Panc1 (cell line): ENCODE measurements around the gene PAGE2. TPM values are rescaled to one million over a fixed set of nuclear protein-coding genes. Genes with fewer than 3 reads are reported as not detected.

Experiments
- ATAC-seq: fragments of 200-7000 bp; cut with Tn5 transposase; 2 replicates; pipeline ENCODE4 v1.9.1; 2020; ENCODE audit warnings: mild to moderate bottlenecking, moderate library complexity
- BruUV-seq: library from RNA; stranded (reverse); fragments of 400-500 nt; replicated peaks from 2 replicates; lab custom pipeline; 2021; lab: Mats Ljungman, UMichigan
- CTCF ChIA-PET: fragments of 300-600 bp; sonication (Branson Sonifier 250); formaldehyde crosslinking; loops from one replicate; lab custom pipeline; 2022; ENCODE audit warnings: antibody characterized with exemption; lab: Charles Lee
- POLR2A ChIA-PET: fragments of 300-600 bp; sonication (Branson Sonifier 250); formaldehyde crosslinking; loops from one replicate; lab custom pipeline; 2022; ENCODE audit warnings: antibody characterized with exemption; lab: Charles Lee
- DNase-seq: peaks from one replicate; pipeline ENCODE4 v3.0.0-alpha.2; 2010; ENCODE audit warnings: low read depth, low spot score
- H3K27ac ChIP-seq: 2 replicates; pipeline ENCODE4 v1.5.1; 2011; ENCODE audit warnings: mild to moderate bottlenecking, low read length, inconsistent platforms
- H3K27me3 ChIP-seq: fragments of 200-500 bp; sonication (Bioruptor generic); 2 replicates; pipeline ENCODE4 v1.6.0; 2014; ENCODE audit warnings: low read length, inconsistent platforms; ENCODE audit not compliant: control insufficient read depth, insufficient read depth
- H3K36me3 ChIP-seq: fragments of 200-500 bp; sonication (Bioruptor generic); 2 replicates; pipeline ENCODE4 v1.5.1; 2014; ENCODE audit warnings: inconsistent platforms, mild to moderate bottlenecking, low read length, moderate library complexity; ENCODE audit not compliant: control insufficient read depth, insufficient read depth
- H3K4me1 ChIP-seq: 2 replicates; pipeline ENCODE4 v1.5.1; 2011; ENCODE audit warnings: inconsistent platforms, mild to moderate bottlenecking, low read length, moderate library complexity; ENCODE audit not compliant: control insufficient read depth, insufficient read depth
- H3K4me3 ChIP-seq, 2 experiments: 2 replicates each; pipeline ENCODE4 v1.5.1; 2011 to 2012; ENCODE audit warnings: low read depth in 2 of 2, low read length in 2 of 2, mild to moderate bottlenecking in 2 of 2, inconsistent platforms in 1 of 2, moderate library complexity in 1 of 2
- H3K9me3 ChIP-seq: fragments of 200-500 bp; sonication (Bioruptor generic); 2 replicates; pipeline ENCODE4 v1.5.1; 2014; ENCODE audit warnings: low read depth, mild to moderate bottlenecking, inconsistent platforms, low read length, moderate library complexity; ENCODE audit not compliant: control insufficient read depth, insufficient read depth
- POLR2AphosphoS5 ChIP-seq: IDR thresholded peaks from 2 replicates; pipeline ENCODE4 v1.6.1; 2012; ENCODE audit warnings: mild to moderate bottlenecking, low read depth, low read length, moderate library complexity
- SIN3A ChIP-seq: IDR thresholded peaks from 2 replicates; pipeline ENCODE4 v1.6.1; 2012; ENCODE audit warnings: low read depth, mild to moderate bottlenecking, low read length, moderate library complexity, borderline replicate concordance; ENCODE audit not compliant: insufficient read depth
- TCF7L2 ChIP-seq: IDR thresholded peaks from 2 replicates; pipeline ENCODE4 v1.6.1; 2011; ENCODE audit warnings: mild to moderate bottlenecking, low read depth, low read length, inconsistent platforms
- in situ Hi-C: cut with HindIII; loops from 2 replicates; pipeline ENCODE4 v1.10.0; 2016; ENCODE audit warnings: low sequenced_read_pairs, low pct_unique_long_range_greater_than_20kb
- intact Hi-C: fragments of 100-400 bp; cut with micrococcal nuclease; formaldehyde crosslinking; loops from one replicate; pipeline ENCODE4 v1.10.0; 2022; ENCODE audit not compliant: unreplicated experiment
- total RNA-seq: library from RNA; stranded (reverse); gene quantifications from one replicate; pipeline ENCODE4 v1.2.1, GENCODE V29; 2021; ENCODE audit not compliant: unreplicated experiment
- TF ChIP-seq, protein P1 (sequence below): fragments of 450-650 bp; IDR thresholded peaks from 2 replicates; pipeline ENCODE4 v1.5.1; 2017; ENCODE audit warnings: mild to moderate bottlenecking
- TF ChIP-seq, protein P2 (sequence below), 2 experiments: IDR thresholded peaks; 2 replicates each; pipeline ENCODE4 v1.6.1; 2011 to 2012; ENCODE audit warnings: low read depth in 2 of 2, control low read depth in 1 of 2, low read length in 1 of 2, mild to moderate bottlenecking in 1 of 2, moderate library complexity in 1 of 2; ENCODE audit not compliant: insufficient read depth in 1 of 2

PAGE2 gene
- total RNA-seq, 1 experiment from 2014 or later = not detected

DNA sequence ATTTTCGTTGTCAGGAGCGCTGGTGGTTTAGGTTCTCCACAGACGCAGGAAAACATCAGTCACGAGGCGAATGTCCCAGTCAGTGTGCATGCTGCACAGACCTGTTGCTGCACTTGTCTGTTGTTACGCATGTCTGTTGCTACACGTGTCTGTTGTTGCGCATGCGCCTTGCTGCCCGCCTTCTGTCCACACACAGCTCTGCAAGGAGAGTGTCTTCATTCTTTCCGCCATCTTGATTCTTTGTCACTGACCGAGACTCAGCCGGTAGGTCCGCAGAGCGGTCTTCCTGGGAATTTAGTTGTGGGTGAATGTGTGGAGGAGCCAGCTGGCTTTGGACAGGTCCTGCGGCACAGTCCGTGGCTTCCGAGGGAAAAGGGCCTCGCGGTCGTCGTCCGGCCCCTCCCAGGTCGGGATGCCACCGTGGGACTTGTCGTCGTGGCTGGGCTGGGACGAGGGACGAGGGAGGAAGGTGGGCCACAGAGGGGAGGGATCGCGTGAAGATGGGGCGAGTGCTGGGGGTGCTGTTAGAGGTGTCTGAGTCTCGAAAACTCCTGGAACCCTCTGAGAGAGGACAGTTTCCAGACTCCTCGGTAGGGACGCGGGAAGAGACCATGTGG lies 13.9 kb upstream of the PAGE2 start, which contains the start of gene PAGE2B:
PAGE2B (plus strand) TSS at position 180 of the 617 bp plus-strand sequence. CDS start 1,012 bp downstream, outside the sequence.
- ChIA-PET CTCF (no interaction called here), POLR2A (no interaction called here)
- DNase-seq = no peak
- Histone ChIP-seq H3K4me3 (no peak within 1 kb of the TSS), H3K4me1 (no peaks in the 10 kb centered on the region), H3K27me3 (no peaks in the 10 kb centered on the region), H3K36me3 (no peaks in the 10 kb centered on the region), H3K27ac (no peak within 1 kb of the TSS), H3K9me3 (no peaks in the 10 kb centered on the region)
- no peak for ATAC-seq
- in situ Hi-C loops = no loop called here
- TF ChIP-seq SIN3A (no peak), POLR2AphosphoS5 (no peak), TCF7L2 (no peak)
- TF ChIP-seq, protein P1, sequence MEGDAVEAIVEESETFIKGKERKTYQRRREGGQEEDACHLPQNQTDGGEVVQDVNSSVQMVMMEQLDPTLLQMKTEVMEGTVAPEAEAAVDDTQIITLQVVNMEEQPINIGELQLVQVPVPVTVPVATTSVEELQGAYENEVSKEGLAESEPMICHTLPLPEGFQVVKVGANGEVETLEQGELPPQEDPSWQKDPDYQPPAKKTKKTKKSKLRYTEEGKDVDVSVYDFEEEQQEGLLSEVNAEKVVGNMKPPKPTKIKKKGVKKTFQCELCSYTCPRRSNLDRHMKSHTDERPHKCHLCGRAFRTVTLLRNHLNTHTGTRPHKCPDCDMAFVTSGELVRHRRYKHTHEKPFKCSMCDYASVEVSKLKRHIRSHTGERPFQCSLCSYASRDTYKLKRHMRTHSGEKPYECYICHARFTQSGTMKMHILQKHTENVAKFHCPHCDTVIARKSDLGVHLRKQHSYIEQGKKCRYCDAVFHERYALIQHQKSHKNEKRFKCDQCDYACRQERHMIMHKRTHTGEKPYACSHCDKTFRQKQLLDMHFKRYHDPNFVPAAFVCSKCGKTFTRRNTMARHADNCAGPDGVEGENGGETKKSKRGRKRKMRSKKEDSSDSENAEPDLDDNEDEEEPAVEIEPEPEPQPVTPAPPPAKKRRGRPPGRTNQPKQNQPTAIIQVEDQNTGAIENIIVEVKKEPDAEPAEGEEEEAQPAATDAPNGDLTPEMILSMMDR = no peak
- TF ChIP-seq, protein P2, sequence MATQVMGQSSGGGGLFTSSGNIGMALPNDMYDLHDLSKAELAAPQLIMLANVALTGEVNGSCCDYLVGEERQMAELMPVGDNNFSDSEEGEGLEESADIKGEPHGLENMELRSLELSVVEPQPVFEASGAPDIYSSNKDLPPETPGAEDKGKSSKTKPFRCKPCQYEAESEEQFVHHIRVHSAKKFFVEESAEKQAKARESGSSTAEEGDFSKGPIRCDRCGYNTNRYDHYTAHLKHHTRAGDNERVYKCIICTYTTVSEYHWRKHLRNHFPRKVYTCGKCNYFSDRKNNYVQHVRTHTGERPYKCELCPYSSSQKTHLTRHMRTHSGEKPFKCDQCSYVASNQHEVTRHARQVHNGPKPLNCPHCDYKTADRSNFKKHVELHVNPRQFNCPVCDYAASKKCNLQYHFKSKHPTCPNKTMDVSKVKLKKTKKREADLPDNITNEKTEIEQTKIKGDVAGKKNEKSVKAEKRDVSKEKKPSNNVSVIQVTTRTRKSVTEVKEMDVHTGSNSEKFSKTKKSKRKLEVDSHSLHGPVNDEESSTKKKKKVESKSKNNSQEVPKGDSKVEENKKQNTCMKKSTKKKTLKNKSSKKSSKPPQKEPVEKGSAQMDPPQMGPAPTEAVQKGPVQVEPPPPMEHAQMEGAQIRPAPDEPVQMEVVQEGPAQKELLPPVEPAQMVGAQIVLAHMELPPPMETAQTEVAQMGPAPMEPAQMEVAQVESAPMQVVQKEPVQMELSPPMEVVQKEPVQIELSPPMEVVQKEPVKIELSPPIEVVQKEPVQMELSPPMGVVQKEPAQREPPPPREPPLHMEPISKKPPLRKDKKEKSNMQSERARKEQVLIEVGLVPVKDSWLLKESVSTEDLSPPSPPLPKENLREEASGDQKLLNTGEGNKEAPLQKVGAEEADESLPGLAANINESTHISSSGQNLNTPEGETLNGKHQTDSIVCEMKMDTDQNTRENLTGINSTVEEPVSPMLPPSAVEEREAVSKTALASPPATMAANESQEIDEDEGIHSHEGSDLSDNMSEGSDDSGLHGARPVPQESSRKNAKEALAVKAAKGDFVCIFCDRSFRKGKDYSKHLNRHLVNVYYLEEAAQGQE (IDR thresholded peaks at IDR 0.05; ENCODE audit: insufficient read depth in 1 of 2, low read depth in 2 of 2, low read length in 1 of 2) = no peak
- intact Hi-C loops = no loop called here
- no TSS peak for BruUV-seq

DNA sequence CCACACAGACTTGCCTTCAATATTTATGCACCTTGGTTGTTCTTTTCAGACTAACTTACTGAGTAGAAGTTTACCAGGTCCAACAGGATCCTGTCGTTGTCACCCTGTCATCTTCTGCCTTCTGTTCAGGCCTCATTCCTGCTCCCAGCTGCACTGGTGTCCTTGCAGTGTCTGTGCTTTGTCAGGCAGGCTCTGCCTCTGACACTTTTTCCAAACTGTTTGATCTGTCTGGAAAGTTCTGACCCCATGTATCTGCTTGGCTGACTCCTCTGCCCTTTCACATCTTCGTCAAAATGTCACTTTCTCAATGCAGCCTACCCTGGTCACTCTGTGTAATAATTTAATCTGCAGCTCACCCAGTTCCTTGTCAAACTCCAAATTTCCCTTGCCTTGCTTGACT lies 9.9 kb downstream of the PAGE2 start:
- ATAC-seq = no peak
- intact Hi-C loops (no loop called here), in situ Hi-C loops (no loop called here)
- H3K9me3 ChIP-seq = no peaks in the 10 kb centered on the region
- no peaks in the 10 kb centered on the region for H3K36me3 ChIP-seq
- no TSS peak for BruUV-seq
- no peak overlapping the region for H3K4me3 ChIP-seq
- H3K4me1 ChIP-seq = no peaks in the 10 kb centered on the region
- H3K27me3 ChIP-seq = no peaks in the 10 kb centered on the region
- no peak for TF ChIP-seq POLR2AphosphoS5
- TF ChIP-seq SIN3A = no peak
- TF ChIP-seq TCF7L2 = no peak
- TF ChIP-seq, protein P2 (IDR thresholded peaks at IDR 0.05; ENCODE audit: insufficient read depth in 1 of 2, low read depth in 2 of 2, low read length in 1 of 2) = no peak
- TF ChIP-seq, protein P1 = no peak
- no peak overlapping the region for H3K27ac ChIP-seq
- CTCF ChIA-PET = no interaction called here
- no peak for DNase-seq
- POLR2A ChIA-PET = no interaction called here
